Endothelial cell of umbilical vein (primary cell): ENCODE results near the gene DCDC1.

ENCODE experiments used
- POLR2A ChIP-seq: IDR thresholded peaks from 2 replicates; pipeline ENCODE4 v1.6.1; 2012; ENCODE audit warnings: low read depth, mild to moderate bottlenecking, control low read depth, low read length
- TF ChIP-seq, protein P1 (sequence below): IDR thresholded peaks from 2 replicates; pipeline ENCODE4 v1.6.1; 2011; ENCODE audit not compliant: insufficient read depth, insufficient read length
- TF ChIP-seq, protein P2 (sequence below), 2 donors: IDR thresholded peaks; 1 replicate in 1 of 2; 2 replicates in 1 of 2; pipeline ENCODE4 v1.5.1; 2011; ENCODE audit warnings: low read length in 2 of 2, mild to moderate bottlenecking in 2 of 2, moderate library complexity in 2 of 2, control low read depth in 1 of 2, inconsistent platforms in 1 of 2, low read depth in 1 of 2; ENCODE audit not compliant: insufficient read depth in 1 of 2; ENCODE audit errors: extremely low read depth in 1 of 2

DNA sequence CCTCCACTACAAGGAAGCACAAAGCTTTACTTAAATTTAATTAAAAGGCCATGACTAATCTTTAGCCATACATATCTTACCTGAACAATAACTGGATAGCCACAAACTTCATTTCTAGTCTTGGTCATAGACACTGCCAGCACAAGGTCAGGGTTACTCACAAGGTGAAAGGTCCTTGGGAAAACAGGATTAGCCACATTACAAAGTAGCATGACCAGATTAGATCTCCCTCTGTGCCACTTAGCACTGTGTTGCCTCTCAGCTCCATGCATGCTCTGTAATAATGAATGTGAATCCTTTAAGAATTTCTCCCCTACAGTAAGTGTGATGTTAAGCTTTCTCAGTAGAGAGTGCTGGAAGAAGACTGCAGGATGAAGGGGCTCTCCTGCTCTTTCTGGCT is 458.3 kb downstream of the DCDC1 start:
- TF ChIP-seq, protein P1, sequence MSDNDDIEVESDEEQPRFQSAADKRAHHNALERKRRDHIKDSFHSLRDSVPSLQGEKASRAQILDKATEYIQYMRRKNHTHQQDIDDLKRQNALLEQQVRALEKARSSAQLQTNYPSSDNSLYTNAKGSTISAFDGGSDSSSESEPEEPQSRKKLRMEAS: no peak
- TF ChIP-seq, protein P2, sequence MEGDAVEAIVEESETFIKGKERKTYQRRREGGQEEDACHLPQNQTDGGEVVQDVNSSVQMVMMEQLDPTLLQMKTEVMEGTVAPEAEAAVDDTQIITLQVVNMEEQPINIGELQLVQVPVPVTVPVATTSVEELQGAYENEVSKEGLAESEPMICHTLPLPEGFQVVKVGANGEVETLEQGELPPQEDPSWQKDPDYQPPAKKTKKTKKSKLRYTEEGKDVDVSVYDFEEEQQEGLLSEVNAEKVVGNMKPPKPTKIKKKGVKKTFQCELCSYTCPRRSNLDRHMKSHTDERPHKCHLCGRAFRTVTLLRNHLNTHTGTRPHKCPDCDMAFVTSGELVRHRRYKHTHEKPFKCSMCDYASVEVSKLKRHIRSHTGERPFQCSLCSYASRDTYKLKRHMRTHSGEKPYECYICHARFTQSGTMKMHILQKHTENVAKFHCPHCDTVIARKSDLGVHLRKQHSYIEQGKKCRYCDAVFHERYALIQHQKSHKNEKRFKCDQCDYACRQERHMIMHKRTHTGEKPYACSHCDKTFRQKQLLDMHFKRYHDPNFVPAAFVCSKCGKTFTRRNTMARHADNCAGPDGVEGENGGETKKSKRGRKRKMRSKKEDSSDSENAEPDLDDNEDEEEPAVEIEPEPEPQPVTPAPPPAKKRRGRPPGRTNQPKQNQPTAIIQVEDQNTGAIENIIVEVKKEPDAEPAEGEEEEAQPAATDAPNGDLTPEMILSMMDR (IDR thresholded peaks at IDR 0.05; ENCODE audit: extremely low read depth in 1 of 2, insufficient read depth in 1 of 2, low read depth in 1 of 2, low read length in 2 of 2): no peak
- TF ChIP-seq POLR2A: no peak
